GM12873 (cell line): Measurements from ENCODE around the gene ANKRD27.

Experiments
- TF ChIP-seq, protein P1 (sequence below): IDR thresholded peaks from 2 replicates; pipeline ENCODE4 v1.5.1; 2012; ENCODE audit warnings: low read depth, mild to moderate bottlenecking, moderate library complexity, low read length, control low read depth; ENCODE audit not compliant: insufficient read depth; ENCODE audit errors: missing control alignments

Gene ANKRD27

DNA sequence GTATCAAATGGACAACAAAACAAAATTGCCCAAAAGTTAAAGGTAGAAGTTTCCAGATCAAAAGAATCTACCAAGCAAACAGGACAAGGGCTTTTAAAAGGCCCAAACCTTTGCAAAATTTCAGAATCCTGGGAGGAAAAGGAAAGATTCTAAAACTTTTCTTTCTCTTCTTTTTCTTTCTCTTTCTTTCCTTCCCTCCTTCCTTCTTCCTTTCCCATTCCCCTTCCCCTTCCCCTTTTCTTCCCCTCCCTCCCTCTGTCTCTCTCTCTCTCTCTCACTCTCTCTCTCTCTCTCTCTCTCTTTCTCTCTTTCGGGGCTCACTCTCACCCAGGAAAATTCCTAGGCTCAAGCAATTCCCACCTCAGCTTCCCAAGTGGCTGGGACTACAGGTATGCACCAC, 98.2 kb downstream of the ANKRD27 start:
- TF ChIP-seq, protein P1, sequence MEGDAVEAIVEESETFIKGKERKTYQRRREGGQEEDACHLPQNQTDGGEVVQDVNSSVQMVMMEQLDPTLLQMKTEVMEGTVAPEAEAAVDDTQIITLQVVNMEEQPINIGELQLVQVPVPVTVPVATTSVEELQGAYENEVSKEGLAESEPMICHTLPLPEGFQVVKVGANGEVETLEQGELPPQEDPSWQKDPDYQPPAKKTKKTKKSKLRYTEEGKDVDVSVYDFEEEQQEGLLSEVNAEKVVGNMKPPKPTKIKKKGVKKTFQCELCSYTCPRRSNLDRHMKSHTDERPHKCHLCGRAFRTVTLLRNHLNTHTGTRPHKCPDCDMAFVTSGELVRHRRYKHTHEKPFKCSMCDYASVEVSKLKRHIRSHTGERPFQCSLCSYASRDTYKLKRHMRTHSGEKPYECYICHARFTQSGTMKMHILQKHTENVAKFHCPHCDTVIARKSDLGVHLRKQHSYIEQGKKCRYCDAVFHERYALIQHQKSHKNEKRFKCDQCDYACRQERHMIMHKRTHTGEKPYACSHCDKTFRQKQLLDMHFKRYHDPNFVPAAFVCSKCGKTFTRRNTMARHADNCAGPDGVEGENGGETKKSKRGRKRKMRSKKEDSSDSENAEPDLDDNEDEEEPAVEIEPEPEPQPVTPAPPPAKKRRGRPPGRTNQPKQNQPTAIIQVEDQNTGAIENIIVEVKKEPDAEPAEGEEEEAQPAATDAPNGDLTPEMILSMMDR = no peak

DNA sequence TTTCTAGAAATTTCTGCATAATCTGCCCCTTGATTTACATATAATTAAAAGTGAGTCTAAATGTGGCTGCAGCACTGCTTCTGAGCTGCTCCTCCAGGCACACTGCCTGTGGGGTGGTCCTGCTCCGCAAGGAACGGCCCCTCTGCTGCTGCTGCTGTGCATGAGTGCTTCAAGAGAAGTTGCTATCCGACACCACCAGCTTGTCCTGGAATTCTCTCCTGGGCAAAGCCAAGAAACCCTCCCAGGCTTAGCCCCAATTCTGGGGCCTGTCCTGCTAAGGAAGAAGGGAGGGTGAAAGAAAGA, 101.5 kb downstream of the ANKRD27 start:
- TF ChIP-seq, protein P1 = no peak

DNA sequence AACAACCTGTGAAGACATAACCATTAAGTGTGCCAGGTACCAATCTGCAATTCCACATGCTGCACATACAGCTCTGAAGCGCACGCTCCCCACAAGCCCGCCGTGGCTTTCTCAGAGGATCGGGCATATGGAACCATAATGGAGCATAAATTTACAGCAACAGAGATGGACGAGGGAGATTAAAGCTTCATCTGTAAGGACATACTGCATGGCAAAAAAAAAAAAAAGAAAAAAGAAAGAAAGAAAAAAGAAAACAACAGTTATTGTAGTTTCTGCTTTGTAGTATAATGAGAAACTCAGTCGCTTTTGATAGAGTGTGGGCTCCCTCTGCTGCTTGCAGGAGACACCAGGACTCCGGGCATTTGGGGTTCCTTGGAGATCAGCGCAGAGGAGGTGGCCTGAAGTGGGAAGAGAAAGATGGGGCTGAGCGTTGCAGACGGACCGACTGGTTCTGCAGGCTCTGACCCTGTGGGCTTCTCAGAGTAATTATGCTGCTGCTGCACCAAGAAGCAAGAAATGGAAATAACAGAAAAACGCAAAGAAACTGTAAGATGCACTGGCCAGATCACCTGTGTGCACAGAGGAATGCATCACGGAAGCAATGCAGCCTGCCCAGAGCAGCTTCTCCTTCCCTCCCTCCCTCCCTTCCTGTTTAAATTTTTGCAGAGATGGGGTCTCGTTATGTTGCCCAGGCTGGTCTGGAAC, 104.7 kb downstream of the ANKRD27 start:
- TF ChIP-seq, protein P1 = peak; percentile 71

DNA sequence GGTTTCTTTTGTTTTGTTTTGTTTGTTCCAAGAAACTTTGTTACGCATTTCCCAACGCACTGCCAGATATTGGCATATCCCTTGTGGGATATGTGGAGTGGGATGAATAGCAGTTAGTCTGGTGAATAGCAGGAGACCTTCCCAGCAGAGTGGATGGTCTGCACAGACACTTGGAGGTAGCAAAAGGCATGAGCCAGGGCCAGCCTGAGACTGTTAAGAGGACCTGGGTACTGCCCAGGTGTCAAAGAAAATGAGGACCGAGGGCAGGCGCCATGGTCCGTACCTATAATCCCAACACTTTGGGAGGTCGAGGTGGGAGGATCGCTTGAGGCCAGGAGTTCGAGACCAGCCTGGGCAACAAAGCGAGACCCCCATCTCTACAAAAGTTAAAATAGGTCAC, 107.5 kb downstream of the ANKRD27 start:
- TF ChIP-seq, protein P1 = no peak

DNA sequence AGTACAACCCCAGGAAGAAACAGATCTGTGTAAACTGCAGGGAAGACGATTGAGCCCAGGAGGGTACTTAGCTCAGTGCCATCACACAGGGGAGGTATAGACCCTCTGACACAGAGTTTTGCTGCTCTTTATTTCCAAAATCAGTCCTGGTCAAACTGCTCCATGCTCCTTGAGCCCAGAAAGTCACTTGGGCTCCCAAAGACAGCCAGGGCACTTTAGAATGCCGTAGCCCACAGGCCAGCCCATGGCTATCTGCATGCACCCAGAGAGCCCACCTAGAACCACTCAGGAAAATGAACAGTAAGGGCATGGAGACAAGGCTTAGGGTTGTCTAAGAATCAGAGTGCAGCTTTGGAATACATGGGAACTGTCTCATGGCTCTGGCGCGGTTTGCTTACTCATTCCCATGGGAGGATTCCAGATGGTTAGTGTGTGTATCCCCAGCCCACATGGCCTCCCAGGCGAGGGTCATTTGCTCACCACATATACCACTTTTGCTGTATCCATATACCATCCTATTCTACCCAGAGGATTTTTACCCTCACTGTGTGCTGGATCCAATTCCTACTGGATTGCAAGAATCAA, 108.6 kb downstream of the ANKRD27 start:
- TF ChIP-seq, protein P1 = no peak

DNA sequence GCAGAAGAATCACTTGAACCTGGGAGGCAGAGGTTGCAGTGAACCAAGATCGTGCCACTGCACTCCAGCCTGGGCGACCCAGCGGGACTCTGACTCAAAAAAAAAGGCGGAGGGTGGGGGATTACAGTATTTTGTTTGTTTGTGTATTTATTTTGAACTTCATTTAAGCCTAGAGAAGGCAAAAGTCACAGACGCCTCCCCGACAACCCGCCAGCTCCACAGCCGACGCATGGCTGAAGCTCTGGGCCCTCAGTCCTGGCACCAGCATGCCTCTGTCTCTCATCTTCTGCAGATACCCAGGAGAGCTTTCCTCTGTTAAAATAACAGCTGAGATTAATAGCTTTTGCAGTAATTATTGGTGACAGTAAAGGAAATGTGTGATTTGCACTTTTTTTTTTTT, 111.2 kb downstream of the ANKRD27 start:
- TF ChIP-seq, protein P1 = no peak

DNA sequence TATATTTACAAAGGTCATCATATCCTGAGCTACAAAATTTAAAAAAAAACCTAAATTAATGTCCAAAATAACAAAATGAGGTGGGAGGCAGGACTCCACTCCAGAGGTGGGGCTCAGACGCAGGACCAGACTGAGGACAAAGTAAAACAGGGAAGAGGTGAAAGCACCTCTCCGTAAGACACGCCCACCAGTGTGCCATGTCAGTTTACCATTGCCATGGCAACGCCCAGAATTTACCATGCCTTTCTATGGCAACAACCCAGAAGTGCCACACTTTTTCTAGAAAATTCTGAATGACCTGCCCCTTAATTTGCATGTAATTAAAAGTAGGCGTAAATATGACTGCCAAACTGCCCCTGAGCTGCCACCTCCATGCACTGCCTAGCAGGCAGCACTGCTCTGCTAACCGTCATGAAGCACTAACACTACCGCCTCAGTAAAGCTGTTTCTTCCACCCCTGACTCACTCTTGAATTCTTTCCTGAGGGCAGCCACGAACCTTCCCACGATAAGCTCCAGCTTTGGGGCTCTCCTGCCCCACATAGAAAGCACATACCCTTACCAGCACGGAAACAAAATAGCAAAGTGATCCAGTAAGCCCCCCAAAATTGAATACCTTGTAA, 116.3 kb downstream of the ANKRD27 start:
- TF ChIP-seq, protein P1 = no peak
